ENCODE results near the gene ZNF19. TPM values are rescaled to one million over a fixed set of nuclear protein-coding genes. Genes with fewer than 3 reads are reported as not detected.

ZNF19 gene
- total RNA-seq, 2 experiments from 2014 or later: 2.1 to 3.2 TPM

- H3K27ac Mint-ChIP-seq: no peak overlapping the region
- H3K4me1 Mint-ChIP-seq: no peaks in the 10 kb centered on the region
- ChIA-PET CTCF (interaction anchor here (0.7 to 1.4 kb wide), 2 partner anchors 11 to 17 kb away, joined by 4 to 5 read pairs; no protein-coding TSS in a partner anchor), POLR2A (no interaction called here)
- peaks cover 32% of the 10 kb centered on the region for H3K27me3 Mint-ChIP-seq
- no peaks in the 10 kb centered on the region for H3K36me3 Mint-ChIP-seq (ENCODE audit: low read depth)
- no peaks in the 10 kb centered on the region for H3K9me3 Mint-ChIP-seq
- DNase-seq: no peak
- H3K4me3 Mint-ChIP-seq: no peak overlapping the region
Measured at GRCh38 chr16:71429581-71429980, 59.5 kb downstream of the ZNF19 start.

- Mint-ChIP-seq H3K27me3 (peaks cover 37% of the 10 kb centered on the region), H3K36me3 (ENCODE audit: low read depth) (no peaks in the 10 kb centered on the region), H3K4me1 (no peaks in the 10 kb centered on the region), H3K9me3 (no peaks in the 10 kb centered on the region), H3K4me3 (no peak overlapping the region), H3K27ac (no peak overlapping the region)
- DNase-seq: no peak
- CTCF ChIA-PET: interaction anchor here (0.6 kb wide), 1 partner anchor 15 kb away, joined by 3 read pairs; no protein-coding TSS in a partner anchor
- POLR2A ChIA-PET: no interaction called here
Measured at GRCh38 chr16:71428883-71429282, 60.2 kb downstream of the ZNF19 start.

- no peak overlapping the region for H3K27ac Mint-ChIP-seq
- DNase-seq: no peak
- H3K27me3 Mint-ChIP-seq: peaks cover 38% of the 10 kb centered on the region
- H3K9me3 Mint-ChIP-seq: no peaks in the 10 kb centered on the region
- no peaks in the 10 kb centered on the region for H3K36me3 Mint-ChIP-seq (ENCODE audit: low read depth)
- ChIA-PET POLR2A (no interaction called here), CTCF (interaction anchor here (0.6 kb wide), 1 partner anchor 15 kb away, joined by 3 read pairs; no protein-coding TSS in a partner anchor)
- H3K4me1 Mint-ChIP-seq: no peaks in the 10 kb centered on the region
- no peak overlapping the region for H3K4me3 Mint-ChIP-seq
Measured at GRCh38 chr16:71428385-71428784, 60.7 kb downstream of the ZNF19 start.

- Mint-ChIP-seq H3K4me1 (no peaks in the 10 kb centered on the region), H3K9me3 (no peaks in the 10 kb centered on the region), H3K4me3 (no peak overlapping the region), H3K27me3 (peaks cover 38% of the 10 kb centered on the region), H3K36me3 (ENCODE audit: low read depth) (no peaks in the 10 kb centered on the region), H3K27ac (no peak overlapping the region)
- no peak for DNase-seq
- ChIA-PET POLR2A (no interaction called here), CTCF (no interaction called here)
Measured at GRCh38 chr16:71426880-71427615, 62.1 kb downstream of the ZNF19 start.

- H3K36me3 Mint-ChIP-seq (ENCODE audit: low read depth): no peaks in the 10 kb centered on the region
- POLR2A ChIA-PET: no interaction called here
- no peak overlapping the region for H3K27ac Mint-ChIP-seq
- CTCF ChIA-PET: no interaction called here
- DNase-seq: no peak
- H3K27me3 Mint-ChIP-seq: peaks cover 38% of the 10 kb centered on the region
- H3K4me1 Mint-ChIP-seq: no peaks in the 10 kb centered on the region
- H3K4me3 Mint-ChIP-seq: no peak overlapping the region
- H3K9me3 Mint-ChIP-seq: no peaks in the 10 kb centered on the region
Measured at GRCh38 chr16:71426069-71426879, 62.9 kb downstream of the ZNF19 start.

GRCh38 chr16:71425746-71426068 lies 63.4 kb downstream of the ZNF19 start:
- ChIA-PET POLR2A (no interaction called here), CTCF (no interaction called here)
- Mint-ChIP-seq H3K4me3 (no peak overlapping the region), H3K27ac (no peak overlapping the region), H3K9me3 (no peaks in the 10 kb centered on the region), H3K4me1 (no peaks in the 10 kb centered on the region), H3K36me3 (ENCODE audit: low read depth) (no peaks in the 10 kb centered on the region), H3K27me3 (peaks cover 38% of the 10 kb centered on the region)
- no peak for DNase-seq

- CTCF ChIA-PET: interaction anchor here (1.5 kb wide), 1 partner anchor 8 kb away, joined by 4 read pairs; no protein-coding TSS in a partner anchor
- H3K36me3 Mint-ChIP-seq (ENCODE audit: low read depth): no peaks in the 10 kb centered on the region
Measured at GRCh38 chr16:71424626-71425025, 64.5 kb downstream of the ZNF19 start.

GRCh38 chr16:71423865-71424264 lies 65.3 kb downstream of the ZNF19 start:
- H3K36me3 Mint-ChIP-seq (ENCODE audit: low read depth): no peaks in the 10 kb centered on the region
- ChIA-PET CTCF (interaction anchor here (1.5 kb wide), 1 partner anchor 9 kb away, joined by 4 read pairs; no protein-coding TSS in a partner anchor), POLR2A (no interaction called here)
- no peak overlapping the region for H3K27ac Mint-ChIP-seq
- no peak overlapping the region for H3K4me3 Mint-ChIP-seq
- no peaks in the 10 kb centered on the region for H3K9me3 Mint-ChIP-seq
- peaks cover 36% of the 10 kb centered on the region for H3K27me3 Mint-ChIP-seq
- no peak for DNase-seq
- H3K4me1 Mint-ChIP-seq: no peaks in the 10 kb centered on the region

More at GRCh38 chr16:71424626-71425025, 64.5 kb downstream of the ZNF19 start:
- DNase-seq: no peak
- H3K27ac Mint-ChIP-seq: no peak overlapping the region
- H3K4me3 Mint-ChIP-seq: no peak overlapping the region
- H3K4me1 Mint-ChIP-seq: no peaks in the 10 kb centered on the region
- no peaks in the 10 kb centered on the region for H3K9me3 Mint-ChIP-seq
- peaks cover 38% of the 10 kb centered on the region for H3K27me3 Mint-ChIP-seq
- POLR2A ChIA-PET: no interaction called here

Other genes with a start within 250 kb of the ZNF19 start
- 10 to 100 TPM; 24.2 to 25.7 TPM for gene CMTR2, start 199.9 kb downstream of the ZNF19 start, total RNA-seq
- not detected for gene CALB2, start 130.6 kb downstream of the ZNF19 start, total RNA-seq
- not detected for gene TLE7, start 47.3 kb downstream of the ZNF19 start, total RNA-seq
- gene ZNF23, start 27.1 kb downstream of the ZNF19 start, total RNA-seq: 1 to 10 TPM; 7.0 to 7.1 TPM
- not detected for gene CHST4, start 37.1 kb upstream of the ZNF19 start, total RNA-seq
- not detected for gene TAT, start 87.8 kb upstream of the ZNF19 start, total RNA-seq
- not detected for gene MARVELD3, start 136.9 kb upstream of the ZNF19 start, total RNA-seq
- 1 to 10 TPM; 4.1 to 5.5 TPM for gene PHLPP2, start 235.4 kb upstream of the ZNF19 start, total RNA-seq

Data from activated CD4-positive, alpha-beta T cell treated with anti-CD3 and anti-CD28 coated beads, Interleukin-2, amount 10 ng/mL, durations not matched to agents 7 days and 5 days (primary cell).